GM19025 (cell line): ENCODE data around the gene SPATA19.

Experiments used
- ATAC-seq: cut with Tn5 transposase; IDR thresholded peaks from one replicate; pipeline ENCODE4 v1.9.1; 2021; ENCODE audit warnings: mild to moderate bottlenecking, low read depth, moderate library complexity; ENCODE audit not compliant: unreplicated experiment

The SPATA19 gene

DNA sequence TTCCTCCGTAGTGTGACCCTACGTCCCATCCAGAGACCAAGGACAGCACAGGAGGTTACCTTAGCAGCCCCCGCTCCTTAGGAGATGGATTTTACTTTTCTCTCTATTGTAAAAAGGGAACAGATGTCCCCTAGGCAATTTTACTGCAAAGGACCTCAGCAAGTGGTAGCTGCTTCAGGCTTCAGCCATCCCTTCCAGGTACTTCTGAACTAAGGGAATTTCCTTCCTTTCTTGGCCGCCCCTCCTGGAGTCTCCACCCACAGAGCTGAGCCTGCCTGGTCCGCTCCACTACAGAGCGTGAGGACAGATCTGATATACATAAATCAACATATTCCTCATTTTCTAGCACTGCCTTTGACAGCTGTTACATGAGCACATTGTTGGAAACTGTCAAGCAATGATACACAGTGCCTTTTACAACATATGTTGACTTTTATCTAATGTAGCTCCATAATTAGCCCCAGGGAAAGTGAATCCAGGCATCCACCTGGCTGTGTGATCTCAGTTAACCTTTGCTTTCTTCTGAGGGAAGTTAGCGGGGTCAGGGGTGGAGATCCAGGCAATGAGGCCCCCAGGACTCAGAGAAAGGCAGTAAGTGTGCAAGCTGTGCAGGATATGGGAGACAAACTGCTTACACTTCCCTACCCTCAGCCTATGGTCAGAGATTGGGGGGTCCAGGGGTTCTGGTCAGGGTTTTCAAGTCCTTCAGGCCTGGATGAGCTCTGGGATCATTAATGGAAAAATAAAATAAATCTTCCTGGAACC lies 51.9 kb downstream of the SPATA19 start:
- ATAC-seq: no peak

DNA sequence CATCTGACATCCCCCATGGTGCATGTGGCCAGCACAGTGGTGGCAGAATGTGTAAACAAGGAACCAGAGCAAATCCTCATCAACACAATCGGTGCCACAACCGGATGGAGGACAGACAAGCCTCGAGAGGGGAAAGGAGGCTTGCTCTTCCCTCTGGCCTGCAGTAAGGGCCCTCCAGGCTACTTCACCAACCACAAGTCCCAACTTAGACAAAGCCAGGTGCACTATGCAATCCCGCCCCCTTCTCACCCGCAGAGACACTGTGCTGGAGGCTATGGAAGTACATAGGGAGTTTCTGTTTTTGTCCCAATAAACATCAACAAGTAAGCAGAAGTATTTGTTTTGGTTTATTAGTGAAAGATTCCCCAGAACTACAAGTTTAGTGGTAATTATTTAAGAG lies 54.3 kb downstream of the SPATA19 start:
- ATAC-seq: no peak
